ENCODE results near the gene FMR1.

GRCh38 chrX:147890756-147891155 lies 21.0 kb upstream of the FMR1 start:
- no peak for TF ChIP-seq POLR2A (IDR thresholded peaks at IDR 0.05; ENCODE audit: low read depth, low read length)
- no peak for TF ChIP-seq POLR2AphosphoS5 (IDR thresholded peaks at IDR 0.05; ENCODE audit: low read depth, low read length)
